LNCAP (cell line): ENCODE measurements around the gene DENND10.

ENCODE experiments used
- CTCF ChIP-seq: fragments of 450-650 bp; IDR thresholded peaks from 2 replicates; pipeline ENCODE4 v1.5.1; 2017; ENCODE audit warnings: mild to moderate bottlenecking

DENND10 gene

GRCh38 chr10:119132521-119133345 lies 28.8 kb downstream of the DENND10 start:
- no peak for TF ChIP-seq CTCF

GRCh38 chr10:119133949-119134348 lies 30.0 kb downstream of the DENND10 start:
- no peak for TF ChIP-seq CTCF

GRCh38 chr10:119135513-119135881 lies 31.6 kb downstream of the DENND10 start:
- TF ChIP-seq CTCF: no peak

GRCh38 chr10:119136084-119136483 lies 32.2 kb downstream of the DENND10 start:
- no peak for TF ChIP-seq CTCF

- no peak for TF ChIP-seq CTCF
Measured at GRCh38 chr10:119138346-119139306, 34.7 kb downstream of the DENND10 start.

- TF ChIP-seq CTCF: peak; percentile 21; the same call in 1 of the 2 replicates
Measured at GRCh38 chr10:119139464-119140067, 35.7 kb downstream of the DENND10 start.

- TF ChIP-seq CTCF: no peak
Measured at GRCh38 chr10:119140603-119141245, 36.8 kb downstream of the DENND10 start.
